Upper lobe of left lung (tissue), 6 donors: ENCODE results near the gene ZNF101. TPM values are rescaled to one million over a fixed set of nuclear protein-coding genes. Genes with fewer than 3 reads are reported as not detected.

Source experiments
- ATAC-seq, 2 donors: fragments of 200-7000 bp; cut with Tn5 transposase; one replicate each; pipeline ENCODE4 v1.9.1; 2022; ENCODE audit warnings: mild to moderate bottlenecking in 2 of 2, moderate library complexity in 2 of 2; ENCODE audit not compliant: low FRiP score in 2 of 2
- DNase-seq, 2 donors: peaks; one replicate each; pipeline ENCODE4 v3.0.0-alpha.2; 2019 to 2020
- H3K27ac ChIP-seq, 4 donors: fragments of 200-600 bp; sonication (generic); one replicate each; pipeline ENCODE4 v1.5.1; 2016 to 2019
- H3K27me3 ChIP-seq, 4 donors: fragments of 200-600 bp; sonication (generic); one replicate each; pipeline ENCODE4 v1.5.1; 2017 to 2019
- H3K36me3 ChIP-seq, 4 donors: fragments of 200-600 bp; sonication (generic); one replicate each; pipeline ENCODE4 v1.5.1; 2016 to 2019
- H3K4me1 ChIP-seq, 4 donors: fragments of 200-600 bp; sonication (generic); one replicate each; pipeline ENCODE4 v1.5.1; 2018 to 2019
- H3K4me3 ChIP-seq, 4 donors: fragments of 200-600 bp; sonication (generic); one replicate each; pipeline ENCODE4 v1.5.1; 2017 to 2019; ENCODE audit warnings: mild to moderate bottlenecking in 2 of 4, moderate library complexity in 1 of 4
- H3K9me3 ChIP-seq, 4 donors: fragments of 200-600 bp; sonication (generic); one replicate each; pipeline ENCODE4 v1.5.1; 2018 to 2019
- EP300 ChIP-seq, 4 donors: sonication (generic); formaldehyde crosslinking; IDR thresholded peaks; one replicate each; pipeline ENCODE4 v1.5.1; 2017; ENCODE audit warnings: antibody characterized with exemption in 4 of 4, control low read depth in 2 of 4
- POLR2A ChIP-seq, 4 donors: fragments of 450-650 bp; IDR thresholded peaks; one replicate each; pipeline ENCODE4 v1.5.1; 2016 to 2017; ENCODE audit warnings: antibody characterized with exemption in 4 of 4, mild to moderate bottlenecking in 2 of 4
- POLR2AphosphoS5 ChIP-seq, 2 donors: sonication (generic); formaldehyde crosslinking; IDR thresholded peaks; one replicate each; pipeline ENCODE4 v1.5.1; 2017; ENCODE audit warnings: antibody characterized with exemption in 2 of 2
- WGBS, 2 donors: methylation state at CpG; one replicate each; pipeline ENCODE4 v1.1.5; 2017 to 2018; 5-methylcytosine and 5-hydroxymethylcytosine counted together
- total RNA-seq, 6 donors: library from RNA; depleted of rRNA in 4 of 6; stranded (reverse); fragments of >200 nt in 4 of 6; gene quantifications; one replicate each; pipeline versions ENCODE4 v1.1.0 to v1.2.1, GENCODE V29; 2016 to 2021
- TF ChIP-seq, protein P1 (sequence below), 6 experiments: fragments of 450-650 bp in 4 of 6; fragments of 200-600 bp in 2 of 6; sonication (generic) in 2 of 6; IDR thresholded peaks; one replicate each; pipeline ENCODE4 v1.5.1; 2016 to 2019; ENCODE audit warnings: antibody characterized with exemption in 6 of 6
- donor health status: DM: no; HTN: no; CAD: no; lungs with moderate emphysema.
- donor health status: DM: no; HTN: yes; CAD: no; lungs with severe emphysema.

Gene ZNF101
- 10 to 100 TPM in 4 of 6 donors, 1 to 10 TPM in 2; 3.4 to 16.1 (median 11.1) TPM for total RNA-seq

DNA sequence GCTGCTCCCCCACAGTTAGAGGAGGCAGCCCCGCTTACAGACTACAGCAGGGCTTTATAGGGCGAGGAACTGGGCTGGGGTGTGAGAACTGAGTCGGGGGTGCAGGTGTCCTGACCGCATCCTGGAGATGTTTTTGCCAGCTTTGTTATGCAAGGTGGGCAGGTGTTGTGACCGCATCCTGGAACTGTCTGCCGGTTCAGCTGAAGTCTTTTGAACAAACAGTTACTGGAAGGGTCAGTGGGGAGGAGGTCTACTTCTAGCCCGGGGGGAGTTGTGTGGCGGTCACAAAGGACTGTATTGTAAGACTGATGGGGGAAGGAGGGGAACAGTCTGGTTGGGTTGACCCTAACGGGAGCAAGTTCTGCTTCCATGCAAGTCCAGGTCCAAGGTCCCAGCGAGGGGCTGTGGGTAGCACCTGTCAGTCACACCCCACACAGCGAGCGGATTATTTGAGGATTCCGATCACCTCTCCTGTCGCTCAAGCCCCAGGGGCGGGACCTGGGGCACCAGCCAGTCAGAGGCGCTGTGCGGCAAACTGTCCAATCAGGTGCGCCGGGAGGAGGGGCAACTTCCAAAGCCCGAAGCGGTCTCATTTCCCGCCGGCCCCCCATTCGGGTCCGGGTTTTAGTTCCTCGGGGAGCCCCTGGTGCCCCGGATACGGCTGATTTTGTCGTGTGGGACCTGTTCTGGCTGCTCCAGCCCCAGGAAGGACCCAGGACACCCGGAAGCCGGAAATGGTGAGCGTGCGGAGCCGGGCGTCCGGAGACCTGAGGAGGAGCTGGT is at the start of gene ZNF101:
TSS of gene ZNF101 (plus strand) at position 610 of the 783 bp plus-strand sequence. CDS start at position 735, 125 bp downstream.
- peak; percentile 92 for ATAC-seq
- Histone ChIP-seq H3K27me3 (no peaks in the 10 kb centered on the region), H3K27ac (peak within 1 kb of the TSS; percentile 89 to 95 (median 93)), H3K4me3 (peak within 1 kb of the TSS; percentile 71 to 95 (median 90)), H3K9me3 (no peaks in the 10 kb centered on the region), H3K36me3 (peaks cover 0 to 9% (median 3%) of the 10 kb centered on the region in 4 donors), H3K4me1 (peaks cover 12 to 28% (median 17%) of the 10 kb centered on the region in 4 donors)
- TF ChIP-seq POLR2AphosphoS5 (IDR thresholded peaks at IDR 0.05) = peak; percentile 23 to 63
- TF ChIP-seq POLR2A (IDR thresholded peaks at IDR 0.05) = peak in 2 of 4 donors; percentile 41 to 69
- TF ChIP-seq, protein P1, sequence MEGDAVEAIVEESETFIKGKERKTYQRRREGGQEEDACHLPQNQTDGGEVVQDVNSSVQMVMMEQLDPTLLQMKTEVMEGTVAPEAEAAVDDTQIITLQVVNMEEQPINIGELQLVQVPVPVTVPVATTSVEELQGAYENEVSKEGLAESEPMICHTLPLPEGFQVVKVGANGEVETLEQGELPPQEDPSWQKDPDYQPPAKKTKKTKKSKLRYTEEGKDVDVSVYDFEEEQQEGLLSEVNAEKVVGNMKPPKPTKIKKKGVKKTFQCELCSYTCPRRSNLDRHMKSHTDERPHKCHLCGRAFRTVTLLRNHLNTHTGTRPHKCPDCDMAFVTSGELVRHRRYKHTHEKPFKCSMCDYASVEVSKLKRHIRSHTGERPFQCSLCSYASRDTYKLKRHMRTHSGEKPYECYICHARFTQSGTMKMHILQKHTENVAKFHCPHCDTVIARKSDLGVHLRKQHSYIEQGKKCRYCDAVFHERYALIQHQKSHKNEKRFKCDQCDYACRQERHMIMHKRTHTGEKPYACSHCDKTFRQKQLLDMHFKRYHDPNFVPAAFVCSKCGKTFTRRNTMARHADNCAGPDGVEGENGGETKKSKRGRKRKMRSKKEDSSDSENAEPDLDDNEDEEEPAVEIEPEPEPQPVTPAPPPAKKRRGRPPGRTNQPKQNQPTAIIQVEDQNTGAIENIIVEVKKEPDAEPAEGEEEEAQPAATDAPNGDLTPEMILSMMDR (IDR thresholded peaks at IDR 0.05) = no peak
- DNase-seq = peak; percentile 95 to 97
- WGBS, 2 donors = 7% methylated on average over 13 to 24 of the region's 36 CpGs

GRCh38 chr19:19619181-19619848 is 49.3 kb upstream of the ZNF101 start:
- peaks cover 8 to 18% (median 15%) of the 10 kb centered on the region in 4 donors for H3K4me1 ChIP-seq
- WGBS, 2 donors = 55 to 57% methylated on average over 19 to 20 of the region's 21 CpGs
- peak overlapping the region in 3 of 4 donors; percentile 54 to 67 (median 61) for H3K4me3 ChIP-seq
- no peak overlapping the region for H3K27ac ChIP-seq
- no peaks in the 10 kb centered on the region for H3K27me3 ChIP-seq
- ATAC-seq (no peak), DNase-seq (peak in 1 of 2 donors; percentile 60)
- no peaks in the 10 kb centered on the region for H3K9me3 ChIP-seq
- peaks cover 0 to 8% (median 0%) of the 10 kb centered on the region in 4 donors for H3K36me3 ChIP-seq
- TF ChIP-seq, protein P1 (IDR thresholded peaks at IDR 0.05) = no peak
- TF ChIP-seq EP300 (IDR thresholded peaks at IDR 0.05) = no peak
- no peak for TF ChIP-seq POLR2AphosphoS5 (IDR thresholded peaks at IDR 0.05)
- no peak for TF ChIP-seq POLR2A (IDR thresholded peaks at IDR 0.05)

DNA sequence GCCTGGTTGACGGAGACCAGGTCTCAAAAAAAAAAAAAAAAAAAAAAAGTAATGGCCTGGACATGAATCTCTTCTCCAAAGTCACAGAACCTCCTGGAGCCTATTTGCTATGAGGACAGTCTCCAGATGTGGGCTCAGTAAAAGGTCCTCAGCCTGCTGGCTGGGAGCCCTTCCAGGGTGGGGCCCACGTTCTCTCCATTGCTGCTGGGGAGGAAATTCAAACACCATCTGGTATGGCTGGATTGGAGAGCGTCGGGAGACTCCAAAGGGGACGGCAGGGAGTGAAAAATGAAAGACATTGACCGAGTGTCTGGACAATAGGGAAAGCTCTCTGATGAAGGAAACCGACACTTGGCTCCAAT is 48.8 kb upstream of the ZNF101 start:
- Histone ChIP-seq H3K4me3 (no peak overlapping the region), H3K9me3 (no peaks in the 10 kb centered on the region), H3K27me3 (no peaks in the 10 kb centered on the region), H3K4me1 (peaks cover 8 to 18% (median 15%) of the 10 kb centered on the region in 4 donors), H3K36me3 (peaks cover 0 to 10% (median 0%) of the 10 kb centered on the region in 4 donors), H3K27ac (no peak overlapping the region)
- TF ChIP-seq EP300 (IDR thresholded peaks at IDR 0.05) = no peak
- no peak for TF ChIP-seq POLR2A (IDR thresholded peaks at IDR 0.05)
- TF ChIP-seq, protein P1 (IDR thresholded peaks at IDR 0.05) = no peak
- TF ChIP-seq POLR2AphosphoS5 (IDR thresholded peaks at IDR 0.05) = no peak
- ATAC-seq = no peak
- 65 to 67% methylated on average over 7 of the region's 7 CpGs for WGBS, 2 donors
- DNase-seq = no peak

DNA sequence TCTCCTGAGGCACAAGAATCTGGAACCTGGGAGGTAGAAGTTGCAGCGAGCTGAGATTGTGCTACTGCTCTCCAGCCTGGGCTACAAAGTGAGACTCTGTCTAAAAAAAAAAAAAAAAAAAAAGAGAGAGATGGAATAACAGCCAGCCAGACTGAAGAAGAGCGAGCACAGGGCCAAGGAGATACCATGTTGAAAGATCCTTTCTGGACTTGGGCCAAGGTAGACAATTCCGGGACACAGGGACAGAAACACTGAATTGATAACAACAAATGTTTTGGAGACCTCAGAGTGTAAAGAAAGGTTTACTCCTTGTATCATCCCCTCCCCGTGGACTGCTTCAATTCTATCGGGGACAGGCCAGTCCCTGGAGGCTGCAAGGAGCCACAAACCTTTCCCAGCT is 45.3 kb upstream of the ZNF101 start:
- H3K4me3 ChIP-seq = no peak overlapping the region
- no peak overlapping the region for H3K27ac ChIP-seq
- DNase-seq (no peak), ATAC-seq (no peak)
- TF ChIP-seq, protein P1 (IDR thresholded peaks at IDR 0.05) = no peak
- TF ChIP-seq POLR2A (IDR thresholded peaks at IDR 0.05) = no peak
- TF ChIP-seq POLR2AphosphoS5 (IDR thresholded peaks at IDR 0.05) = no peak
- TF ChIP-seq EP300 (IDR thresholded peaks at IDR 0.05) = no peak
- peaks cover 0 to 4% (median 0%) of the 10 kb centered on the region in 4 donors for H3K27me3 ChIP-seq
- 73 to 78% methylated on average over 5 of the region's 5 CpGs for WGBS, 2 donors
- peaks cover 0 to 10% (median 0%) of the 10 kb centered on the region in 4 donors for H3K36me3 ChIP-seq
- H3K9me3 ChIP-seq = no peaks in the 10 kb centered on the region
- H3K4me1 ChIP-seq = peaks cover 15 to 22% (median 18%) of the 10 kb centered on the region in 4 donors
